B cell (primary cell): ENCODE results near the gene GPC5. TPM values are rescaled to one million over a fixed set of nuclear protein-coding genes. Genes with fewer than 3 reads are reported as not detected.

Experiments
- ATAC-seq: fragments of 200-7000 bp; cut with Tn5 transposase; one replicate; pipeline ENCODE4 v1.10.0; 2021; ENCODE audit warnings: low read depth, mild to moderate bottlenecking, moderate number of reproducible peaks, moderate library complexity
- CTCF ChIA-PET: fragments of 350-600 bp; sonication (Branson Sonifier 250); formaldehyde crosslinking; loops from one replicate; lab custom pipeline; 2021; ENCODE audit warnings: antibody characterized with exemption, inconsistent platforms; lab: Charles Lee
- POLR2A ChIA-PET: fragments of 350-600 bp; sonication (Branson Sonifier 250); formaldehyde crosslinking; loops from one replicate; lab custom pipeline; 2021; ENCODE audit warnings: antibody characterized with exemption; lab: Charles Lee
- DNase-seq: peaks from one replicate; pipeline ENCODE4 v3.0.0; 2013
- H2AFZ ChIP-seq: 2 replicates; pipeline ENCODE4 v1.6.1; 2012; ENCODE audit warnings: mild to moderate bottlenecking, low read depth, low read length; ENCODE audit not compliant: insufficient read depth, poor library complexity, severe bottlenecking
- H3K27ac ChIP-seq, 2 donors: 1 replicate in 1 of 2; 2 replicates in 1 of 2; pipeline ENCODE4 v1.5.1; 2012 to 2013; ENCODE audit warnings: low read length in 2 of 2, mild to moderate bottlenecking in 2 of 2, moderate library complexity in 1 of 2
- H3K27me3 ChIP-seq, 4 experiments: fragments of 200-600 bp in 1 of 4; sonication (generic) in 1 of 4; replicated peaks in 1 of 4; 1 replicate in 2 of 4; 2 replicates in 2 of 4; pipeline versions ENCODE4 v1.6.1 to v1.7.0; 2013 to 2016; ENCODE audit warnings: low read length in 3 of 4, mild to moderate bottlenecking in 2 of 4, mixed read lengths in 1 of 4, moderate library complexity in 1 of 4; ENCODE audit not compliant: insufficient read depth in 4 of 4, control insufficient read depth in 3 of 4; ENCODE audit errors: control extremely low read depth in 1 of 4
- H3K36me3 ChIP-seq, 2 experiments: replicated peaks in 1 of 2; 1 replicate in 1 of 2; 2 replicates in 1 of 2; pipeline versions ENCODE4 v1.6.1 to v1.7.1; 2013; ENCODE audit warnings: low read length in 1 of 2; ENCODE audit not compliant: insufficient read depth in 2 of 2, control insufficient read depth in 1 of 2; ENCODE audit errors: control extremely low read depth in 1 of 2, extremely low read depth in 1 of 2
- H3K4me1 ChIP-seq, 2 donors: fragments of 200-600 bp in 1 of 2; sonication (generic) in 1 of 2; 1 replicate in 1 of 2; 2 replicates in 1 of 2; pipeline versions ENCODE4 v1.5.1 to v1.6.1; 2013 to 2017; ENCODE audit warnings: low read length in 2 of 2; ENCODE audit not compliant: control insufficient read depth in 2 of 2, insufficient read depth in 2 of 2
- H3K4me2 ChIP-seq: replicated peaks from 2 replicates; pipeline ENCODE3; 2012; ENCODE audit warnings: mild to moderate bottlenecking, low read depth, low read length; ENCODE audit not compliant: poor library complexity, severe bottlenecking
- H3K4me3 ChIP-seq, 5 experiments: fragments of 200-600 bp in 1 of 5; sonication (generic) in 1 of 5; 1 replicate in 3 of 5; 2 replicates in 2 of 5; pipeline versions ENCODE4 v1.5.1 to v1.7.0; 2011 to 2016; ENCODE audit warnings: low read length in 4 of 5, mild to moderate bottlenecking in 4 of 5, low read depth in 2 of 5, control low read depth in 1 of 5, moderate library complexity in 1 of 5; ENCODE audit not compliant: insufficient read depth in 1 of 5; ENCODE audit errors: control extremely low read depth in 1 of 5, extremely low read depth in 1 of 5
- H3K79me2 ChIP-seq: fragments of 200-600 bp; sonication (generic); one replicate; pipeline ENCODE4 v1.6.0; 2016; ENCODE audit warnings: low read length; ENCODE audit not compliant: control insufficient read depth, insufficient read depth
- H3K9ac ChIP-seq: fragments of 200-600 bp; sonication (generic); 2 replicates; pipeline ENCODE4 v1.6.1; 2017; ENCODE audit warnings: mild to moderate bottlenecking, low read length, moderate library complexity
- H3K9me3 ChIP-seq, 3 donors: one replicate each; pipeline versions ENCODE4 v1.6.1 to v1.7.1; 2013; ENCODE audit warnings: low read length in 2 of 3; ENCODE audit not compliant: control insufficient read depth in 2 of 3, insufficient read depth in 1 of 3; ENCODE audit errors: control extremely low read depth in 1 of 3
- H4K20me1 ChIP-seq: 2 replicates; pipeline ENCODE4 v1.6.0; 2012; ENCODE audit warnings: mild to moderate bottlenecking, low read length; ENCODE audit not compliant: insufficient read depth, control insufficient read depth, poor library complexity, severe bottlenecking
- H3K27ac Mint-ChIP-seq: one replicate; pipeline ENCODE4 v1.8.0; 2021; ENCODE audit warnings: mixed read lengths
- H3K27me3 Mint-ChIP-seq: one replicate; pipeline ENCODE4 v1.8.0; 2021; ENCODE audit warnings: mixed read lengths
- H3K4me1 Mint-ChIP-seq: one replicate; pipeline ENCODE4 v1.8.0; 2021; ENCODE audit warnings: mixed read lengths
- H3K4me3 Mint-ChIP-seq: one replicate; pipeline ENCODE4 v1.8.0; 2021; ENCODE audit warnings: mixed read lengths
- H3K9me3 Mint-ChIP-seq: one replicate; pipeline ENCODE4 v1.8.0; 2022; ENCODE audit warnings: mixed read lengths; ENCODE audit not compliant: insufficient read depth
- CTCF ChIP-seq: fragments of 200-600 bp; IDR thresholded peaks from one replicate; pipeline ENCODE4 v1.8.0; 2022; ENCODE audit warnings: antibody characterized with exemption, mild to moderate bottlenecking
- EZH2 ChIP-seq: IDR thresholded peaks from 2 replicates; pipeline ENCODE4 v1.6.1; 2012; ENCODE audit warnings: borderline replicate concordance, low read depth, mild to moderate bottlenecking, moderate library complexity, low read length; ENCODE audit not compliant: insufficient read depth, poor library complexity, severe bottlenecking
- WGBS: methylation state at CpG from one replicate; pipeline ENCODE4 v1.1.5; 2013; ENCODE audit warnings: missing lambda C conversion rate; ENCODE audit not compliant: insufficient coverage; 5-methylcytosine and 5-hydroxymethylcytosine counted together
- intact Hi-C: fragments of 100-400 bp; cut with micrococcal nuclease; formaldehyde crosslinking; loops from one replicate; pipeline ENCODE4 v1.10.0; 2022
- polyA plus RNA-seq: library from polyadenylated mRNA; depleted of rRNA; stranded (reverse); fragments of >200 nt; gene quantifications from 2 replicates; pipeline ENCODE4 v1.2.3, GENCODE V29; 2012
- total RNA-seq, 2 donors: library from RNA; stranded (reverse); fragments of 120-200 nt in 1 of 2; gene quantifications; 1 replicate in 1 of 2; 2 replicates in 1 of 2; pipeline versions ENCODE4 v1.2.3 to v1.2.4, GENCODE V29; 2013 to 2022

The GPC5 gene
- total and polyA plus RNA-seq, 2 donors (not counting 1 experiment from before 2014, with no cell fraction given) = 0.15 to 0.30 TPM

- Mint-ChIP-seq H3K9me3 (peaks cover 4% of the 10 kb centered on the region), H3K4me1 (no peaks in the 10 kb centered on the region), H3K4me3 (no peak overlapping the region), H3K27me3 (no peaks in the 10 kb centered on the region), H3K27ac (no peak overlapping the region)
- peaks cover 2 to 13% (median 12%) of the 10 kb centered on the region in 3 donors for H3K9me3 ChIP-seq
- no peaks in the 10 kb centered on the region for H3K36me3 ChIP-seq
- H3K4me3 ChIP-seq = no peak overlapping the region
- no peak overlapping the region for H3K4me2 ChIP-seq
- no peaks in the 10 kb centered on the region for H3K4me1 ChIP-seq
- ATAC-seq = no peak
- no peaks in the 10 kb centered on the region for H4K20me1 ChIP-seq
- no peak overlapping the region for H3K9ac ChIP-seq
- no peaks in the 10 kb centered on the region for H3K79me2 ChIP-seq
- no peaks in the 10 kb centered on the region for H3K27me3 ChIP-seq
- CTCF ChIA-PET = no interaction called here
- intact Hi-C loops = no loop called here
- H2AFZ ChIP-seq = no peak overlapping the region
- no CpG with 5 or more reads among the region's 1 CpG for WGBS
- POLR2A ChIA-PET = no interaction called here
- no peak for DNase-seq
- no peak for TF ChIP-seq EZH2
- TF ChIP-seq CTCF = no peak
- no peak overlapping the region for H3K27ac ChIP-seq
These were observed 1363.3 kb downstream of the GPC5 start for GRCh38 chr13:92761710-92762109.

DNA sequence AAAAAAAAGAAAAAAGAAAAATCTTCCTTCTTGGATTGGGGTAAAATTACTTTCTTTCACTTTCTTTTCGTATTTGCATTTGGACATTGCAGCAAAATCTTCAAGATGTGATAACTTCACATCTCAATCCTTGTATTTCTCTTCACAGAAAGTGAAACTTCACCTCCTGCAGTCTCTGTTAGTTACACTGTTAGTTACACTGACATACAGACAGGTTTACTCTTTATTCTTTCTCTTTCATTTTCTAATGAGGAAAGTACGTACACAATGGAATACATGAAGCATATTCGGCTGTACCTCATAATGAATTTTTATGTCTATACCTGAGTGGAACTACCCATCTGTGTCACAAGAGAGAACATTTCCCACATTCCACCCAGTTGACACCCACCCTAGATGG is 1369.0 kb downstream of the GPC5 start:
- TF ChIP-seq CTCF = no peak
- no peak for TF ChIP-seq EZH2
- CTCF ChIA-PET = no interaction called here
- WGBS = no CpG with 5 or more reads among the region's 3 CpGs

More for the DNA sequence above, 1369.0 kb downstream of the GPC5 start:
- Histone ChIP-seq H3K36me3 (no peaks in the 10 kb centered on the region), H3K4me1 (no peaks in the 10 kb centered on the region), H3K27ac (no peak overlapping the region), H3K4me3 (no peak overlapping the region), H2AFZ (no peak overlapping the region), H4K20me1 (no peaks in the 10 kb centered on the region), H3K27me3 (no peaks in the 10 kb centered on the region), H3K9me3 (peaks cover 0 to 13% (median 7%) of the 10 kb centered on the region in 3 donors), H3K9ac (no peak overlapping the region), H3K4me2 (no peak overlapping the region), H3K79me2 (no peaks in the 10 kb centered on the region)
- no peak overlapping the region for H3K27ac Mint-ChIP-seq
- DNase-seq (no peak), ATAC-seq (no peak)
- no peak overlapping the region for H3K4me3 Mint-ChIP-seq
- no peaks in the 10 kb centered on the region for H3K4me1 Mint-ChIP-seq
- POLR2A ChIA-PET = no interaction called here
- intact Hi-C loops = no loop called here
- H3K9me3 Mint-ChIP-seq = peaks cover 6% of the 10 kb centered on the region
- H3K27me3 Mint-ChIP-seq = no peaks in the 10 kb centered on the region
